ENCODE measurements around the gene LEFTY1.

- no peak for TF ChIP-seq CTCF (IDR thresholded peaks at IDR 0.05 in 2 of 3, conservative IDR thresholded peaks at IDR 0.05 in 1 of 3; ENCODE audit: borderline replicate concordance in 1 of 3, insufficient read depth in 1 of 3, low read depth in 2 of 3, low read length in 2 of 3)
- TF ChIP-seq POLR2A (IDR thresholded peaks at IDR 0.05; ENCODE audit: borderline replicate concordance, extremely low read depth, insufficient read depth, insufficient read length) = no peak
- no peak for TF ChIP-seq MAX (IDR thresholded peaks at IDR 0.05)
- no peak for TF ChIP-seq SIN3A (IDR thresholded peaks at IDR 0.05; ENCODE audit: low read depth)
- TF ChIP-seq EZH2 (IDR thresholded peaks at IDR 0.05) = no peak
- no peak for TF ChIP-seq RAD21 (IDR thresholded peaks at IDR 0.05; ENCODE audit: low read depth)
Observed at GRCh38 chr1:225857256-225857655, 31.7 kb downstream of the LEFTY1 start.

Data from HCT116 (cell line).